HG02642 (cell line): Measurements from ENCODE around the gene CRBN.

Source experiments
- ATAC-seq: cut with Tn5 transposase; IDR thresholded peaks from one replicate; pipeline ENCODE4 v1.9.1; 2021; ENCODE audit warnings: mild to moderate bottlenecking; ENCODE audit not compliant: unreplicated experiment, poor library complexity

The CRBN gene

GRCh38 chr3:3117651-3118050 lies 61.8 kb downstream of the CRBN start:
- no peak for ATAC-seq

GRCh38 chr3:3113042-3113709 lies 66.3 kb downstream of the CRBN start:
- ATAC-seq = no peak

GRCh38 chr3:3110749-3111361 lies 68.6 kb downstream of the CRBN start:
- peak; percentile 39 for ATAC-seq

- peak; percentile 66 for ATAC-seq
These were observed 69.2 kb downstream of the CRBN start, which contains the start of gene IL5RA for GRCh38 chr3:3110299-3110630. Gene IL5RA, minus strand, starts transcription at chr3:3110374. Its CDS starts 5,390 bp downstream, at chr3:3104984.

- peak; percentile 65 for ATAC-seq
These were observed 69.8 kb downstream of the CRBN start for GRCh38 chr3:3109407-3110298.

- no peak for ATAC-seq
These were observed 71.6 kb downstream of the CRBN start for GRCh38 chr3:3107858-3108257.

GRCh38 chr3:3107181-3107580 lies 72.3 kb downstream of the CRBN start:
- no peak for ATAC-seq

- no peak for ATAC-seq
These were observed 73.7 kb downstream of the CRBN start for GRCh38 chr3:3105815-3106214.

GRCh38 chr3:3105246-3105645 lies 74.2 kb downstream of the CRBN start:
- ATAC-seq = no peak

GRCh38 chr3:3102751-3103150 lies 76.7 kb downstream of the CRBN start:
- ATAC-seq = no peak

GRCh38 chr3:3101660-3102458 lies 77.6 kb downstream of the CRBN start:
- ATAC-seq = peak; percentile 63
